NCI-H446 (cell line): ENCODE results near the gene HLA-DPB1.

Experiments used
- DNase-seq, 2 experiments: peaks; one replicate each; lab custom pipeline; 2025; lab: John Stamatoyannopoulos, UW

HLA-DPB1 gene

DNA sequence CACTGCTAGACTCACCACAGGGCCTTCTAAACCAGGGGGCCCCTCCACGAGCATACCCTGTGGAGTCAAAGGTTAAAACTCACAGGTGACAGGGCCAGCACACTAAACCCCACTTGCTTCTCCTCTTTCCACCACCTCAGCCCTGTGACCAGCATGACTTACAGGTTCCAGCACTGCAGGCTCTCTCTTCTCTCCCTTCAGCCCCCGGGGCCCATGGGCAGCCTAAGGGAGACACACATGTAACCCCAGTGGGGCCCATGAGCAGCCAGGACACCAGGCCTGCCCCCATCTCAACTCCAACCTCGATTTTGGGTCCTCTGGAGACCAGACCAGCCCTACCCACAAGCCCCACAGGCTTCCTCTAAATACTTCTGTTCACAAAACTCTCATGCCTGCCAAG, 28.0 kb downstream of the HLA-DPB1 start:
- DNase-seq, result no peak

DNA sequence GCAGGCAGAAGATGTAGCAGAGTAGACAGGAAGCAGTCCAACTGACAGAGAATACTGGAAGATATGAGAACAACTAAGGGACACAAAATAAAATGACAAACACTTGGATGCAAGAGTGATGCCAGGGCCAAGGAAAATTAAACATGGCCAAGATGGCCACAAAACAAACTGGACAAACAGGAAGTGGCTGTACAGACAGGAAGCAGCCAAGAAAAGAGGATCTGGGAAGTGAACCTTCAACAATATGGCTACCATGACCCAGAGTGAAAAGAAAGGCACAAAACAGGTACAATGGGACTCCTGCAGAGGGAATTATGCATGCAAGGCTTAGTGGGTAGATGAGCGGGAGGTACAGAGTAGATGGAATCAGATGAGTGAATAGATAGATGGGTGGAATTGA, 29.1 kb downstream of the HLA-DPB1 start:
- no peak for DNase-seq

DNA sequence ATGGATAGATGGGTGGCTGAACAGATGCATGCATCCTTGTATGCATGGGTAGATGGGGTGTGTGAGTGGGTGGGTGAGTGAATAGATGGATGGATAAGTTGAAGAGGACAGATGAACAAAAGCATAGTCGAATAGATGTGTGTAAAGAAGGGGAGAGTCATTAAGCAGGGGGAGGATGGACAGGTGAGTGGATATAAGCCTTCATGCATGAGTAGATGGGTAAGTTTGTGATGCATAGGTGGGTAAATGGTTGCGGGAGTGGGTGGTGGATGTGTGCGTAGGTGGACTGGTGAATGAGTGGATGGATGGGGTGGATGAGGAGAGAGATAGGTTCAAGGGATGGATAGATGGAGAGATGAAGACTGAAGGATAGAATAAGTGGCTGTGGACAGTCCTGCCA, 29.6 kb downstream of the HLA-DPB1 start:
- no peak for DNase-seq

DNA sequence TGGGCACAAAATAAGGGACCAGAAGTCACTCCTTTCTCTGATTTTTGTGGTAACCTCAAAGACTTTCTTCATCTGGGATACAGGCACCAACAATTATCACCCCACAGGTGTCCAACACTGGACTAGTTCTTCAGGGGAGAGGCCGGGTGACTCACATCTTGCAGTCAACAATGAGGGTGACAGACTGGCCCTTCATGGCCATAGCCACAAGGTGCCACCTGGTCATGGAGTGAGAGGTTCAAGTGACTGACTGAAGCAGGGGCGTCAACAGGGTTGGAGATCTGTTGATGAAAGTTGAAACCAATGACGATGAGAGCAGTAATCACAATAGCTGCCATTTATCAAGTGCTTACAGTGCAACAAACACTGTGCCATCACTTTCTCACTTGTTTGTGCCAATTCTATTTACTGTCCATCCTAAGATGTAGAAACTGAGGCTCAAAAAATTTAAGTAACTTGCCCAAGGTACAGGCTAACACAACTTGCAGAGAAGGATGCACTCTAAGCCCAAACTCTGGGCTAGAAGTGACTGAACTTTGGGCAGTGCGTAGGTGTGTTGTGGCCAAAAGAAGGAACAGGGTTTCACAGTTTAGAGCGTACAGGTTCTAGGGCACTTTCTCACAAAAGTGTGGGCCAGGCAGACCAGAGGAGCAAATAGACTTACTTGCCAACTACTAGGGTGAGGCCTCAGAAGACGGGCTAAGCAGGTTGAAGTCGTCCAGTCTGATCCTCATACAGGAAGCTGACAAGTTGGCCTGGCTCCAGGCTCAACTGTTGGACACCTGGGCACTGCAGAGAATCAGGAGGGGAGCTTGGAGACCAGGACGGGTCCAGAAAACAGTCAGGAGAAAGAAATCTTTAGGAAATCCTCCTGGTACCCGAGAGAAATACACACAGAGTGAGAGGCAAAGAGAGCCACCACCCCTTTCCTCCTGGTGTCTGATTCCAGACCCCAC, 30.4 kb downstream of the HLA-DPB1 start:
- no peak for DNase-seq

DNA sequence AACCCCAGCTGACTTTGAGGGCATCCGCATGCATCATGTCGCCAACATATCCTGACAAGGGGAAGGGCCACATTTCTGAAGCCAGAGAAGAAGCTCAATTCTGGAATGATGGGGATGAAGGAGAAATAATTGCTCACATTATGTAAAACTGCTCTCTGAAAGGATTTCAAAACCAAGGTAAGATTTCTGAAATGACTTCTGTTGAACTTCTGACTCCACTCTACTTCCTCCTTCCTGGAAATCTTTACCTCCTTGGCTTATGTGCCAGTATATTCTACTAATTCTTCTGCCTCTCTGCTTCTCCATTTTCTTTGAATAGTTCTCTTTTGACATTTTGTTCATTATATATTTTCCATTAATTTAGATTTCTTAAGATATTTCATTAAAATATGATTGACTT, 31.9 kb downstream of the HLA-DPB1 start:
- DNase-seq, result no peak

DNA sequence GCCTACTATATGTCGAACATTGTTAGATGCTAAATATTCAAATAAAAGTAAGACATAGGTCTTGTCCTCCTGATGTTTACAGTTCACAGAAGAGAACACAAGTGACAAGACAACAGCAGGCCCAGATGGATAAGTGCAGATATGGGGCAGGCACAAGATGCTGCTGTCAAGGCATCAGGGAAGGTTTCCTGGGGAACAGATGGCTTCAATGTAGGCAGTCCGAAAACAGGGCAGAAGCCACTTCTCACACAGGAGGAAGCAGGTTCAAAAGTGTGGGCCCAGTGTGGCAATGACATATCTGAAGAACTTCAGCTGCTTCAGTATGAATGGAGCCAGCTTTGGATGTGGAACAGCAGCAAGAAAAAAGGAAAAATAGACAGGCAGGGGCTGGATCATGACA, 32.5 kb downstream of the HLA-DPB1 start:
- no peak for DNase-seq

DNA sequence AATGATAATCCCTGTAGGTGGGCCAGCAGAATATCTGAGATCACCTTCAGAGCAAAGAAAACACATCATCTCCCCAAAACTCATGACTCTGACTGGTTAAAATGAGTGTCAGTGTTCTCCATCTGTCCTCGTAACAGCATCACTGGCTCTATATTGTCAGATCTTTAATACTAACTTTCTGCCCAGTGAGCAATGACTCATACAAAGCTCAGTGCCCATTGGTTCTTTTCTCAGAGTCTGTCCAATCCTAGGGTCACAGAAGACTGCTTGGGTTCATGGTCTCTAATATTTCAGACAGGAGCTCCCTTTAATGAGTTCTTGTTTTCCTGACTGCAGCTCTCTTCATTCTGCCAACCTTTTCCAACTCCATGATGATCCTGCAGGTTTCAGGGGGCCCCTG, 36.4 kb downstream of the HLA-DPB1 start:
- DNase-seq, result peak; percentile 43 to 50

DNA sequence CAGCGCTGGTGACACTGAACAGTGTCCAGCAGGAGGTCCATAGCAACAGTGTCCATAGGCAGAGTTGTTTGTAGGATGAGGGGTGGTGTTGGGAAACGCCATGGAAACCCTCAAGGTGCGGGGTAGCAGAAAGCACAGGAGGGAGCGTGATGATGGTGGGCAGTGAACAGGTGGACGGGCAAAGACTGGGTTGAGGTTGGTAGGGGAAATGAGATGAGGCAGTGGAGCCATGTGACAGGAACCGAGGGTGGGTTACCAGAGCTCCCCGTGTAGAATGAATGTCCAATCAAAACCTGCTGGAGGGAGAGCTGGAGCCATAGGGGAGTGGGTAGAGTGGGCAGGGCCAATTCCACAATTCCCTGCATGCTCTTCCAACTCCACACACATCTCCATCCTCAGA, 38.0 kb downstream of the HLA-DPB1 start:
- DNase-seq, result no peak

DNA sequence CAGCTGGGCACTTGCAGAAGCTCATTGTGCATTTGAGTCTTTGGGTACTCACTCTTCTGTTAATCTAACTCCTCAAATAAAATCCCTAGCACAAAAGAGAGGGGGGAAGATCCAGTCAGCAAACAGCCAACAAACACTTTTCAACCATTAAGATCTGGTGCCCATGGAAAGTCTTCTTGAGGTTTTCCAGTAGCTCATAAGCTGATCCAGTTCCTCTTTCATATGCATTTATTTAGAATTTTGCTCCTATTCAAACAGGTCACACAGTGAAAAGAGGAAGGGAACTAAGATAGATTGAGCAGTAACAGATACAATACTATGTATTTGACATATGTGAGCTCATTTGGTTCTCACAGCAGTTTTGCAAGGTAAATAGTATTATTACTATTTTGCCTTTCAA, 38.6 kb downstream of the HLA-DPB1 start:
- DNase-seq, result no peak

DNA sequence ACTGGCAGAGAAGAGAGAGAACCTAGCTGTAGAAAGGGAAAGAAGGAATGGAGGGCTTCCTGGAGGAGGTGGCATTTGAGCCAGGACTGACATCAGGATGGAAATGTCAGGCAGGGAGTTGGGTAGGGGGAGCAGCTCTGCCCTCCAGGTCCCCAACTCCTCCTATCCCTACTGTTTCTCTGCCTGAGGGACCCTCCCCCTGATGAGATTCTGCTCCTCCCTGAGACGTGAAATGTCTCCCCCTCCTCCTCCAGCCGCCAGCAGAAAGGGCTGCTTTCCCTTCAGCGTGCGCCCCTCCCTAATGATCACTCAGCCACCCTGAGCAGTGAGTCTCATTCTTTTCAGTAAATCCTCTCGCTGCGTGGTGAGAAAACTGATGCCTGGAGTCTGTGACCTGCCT, 40.6 kb downstream of the HLA-DPB1 start:
- DNase-seq, result no peak

DNA sequence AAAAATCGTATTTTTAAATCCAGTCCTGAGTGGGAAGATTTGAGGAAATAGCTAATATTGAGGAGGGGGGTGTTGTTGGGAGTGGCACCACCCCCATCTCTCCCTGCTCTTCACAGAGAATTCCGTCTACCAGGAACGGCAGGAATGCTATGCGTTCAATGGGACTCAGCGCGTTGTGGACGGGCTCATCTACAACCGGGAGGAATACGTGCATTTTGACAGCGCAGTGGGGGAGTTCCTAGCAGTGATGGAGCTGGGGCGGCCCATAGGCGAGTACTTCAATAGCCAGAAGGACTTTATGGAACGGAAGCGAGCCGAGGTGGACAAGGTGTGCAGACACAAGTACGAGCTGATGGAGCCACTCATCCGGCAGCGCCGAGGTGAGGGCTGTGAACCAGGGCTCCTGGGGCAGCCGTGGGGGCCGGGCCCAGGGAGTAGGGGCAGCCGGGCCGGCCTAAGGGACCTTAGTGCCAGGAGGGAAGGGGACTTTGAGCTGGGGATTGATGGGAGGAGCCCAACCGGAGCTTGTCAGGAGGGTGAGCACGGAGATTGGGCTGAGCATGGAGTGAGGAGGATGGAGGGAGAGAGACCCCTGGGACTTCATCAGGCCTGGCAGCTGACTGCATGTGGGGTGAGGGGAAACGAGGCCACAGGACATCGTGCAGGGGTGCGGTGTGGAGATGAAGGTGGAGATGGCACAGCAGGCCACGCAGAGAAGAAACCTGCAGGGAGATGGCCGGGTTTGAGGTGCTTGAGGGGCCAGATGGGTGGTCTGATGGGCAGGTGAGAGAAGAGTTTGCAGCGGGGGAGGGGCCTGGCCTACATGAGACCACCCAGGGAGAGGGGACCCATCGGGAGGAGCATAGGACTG, 41.3 kb downstream of the HLA-DPB1 start:
- no peak for DNase-seq

DNA sequence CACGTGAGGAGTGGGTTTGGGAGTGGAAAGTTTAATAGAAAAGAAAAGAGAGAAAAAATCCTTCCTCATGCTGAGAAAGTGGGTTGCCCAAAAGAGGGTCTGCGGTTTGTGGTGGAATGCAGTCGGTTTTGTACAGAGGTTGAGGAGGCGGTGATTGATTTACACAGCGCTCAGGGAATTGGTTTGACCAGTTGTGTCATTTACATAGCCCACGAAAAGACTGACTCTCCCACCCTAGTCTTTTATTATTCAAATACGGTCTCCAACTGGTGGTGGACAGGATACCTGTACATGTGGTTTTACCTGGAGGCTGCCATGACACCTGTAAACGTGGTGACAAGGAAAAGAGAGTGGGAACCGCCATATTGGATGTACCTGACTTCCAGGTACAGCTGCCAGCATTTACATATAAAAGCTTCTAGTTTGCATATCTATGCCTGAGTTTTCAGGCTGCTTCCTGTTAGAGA, 42.1 kb downstream of the HLA-DPB1 start:
- DNase-seq, result no peak

DNA sequence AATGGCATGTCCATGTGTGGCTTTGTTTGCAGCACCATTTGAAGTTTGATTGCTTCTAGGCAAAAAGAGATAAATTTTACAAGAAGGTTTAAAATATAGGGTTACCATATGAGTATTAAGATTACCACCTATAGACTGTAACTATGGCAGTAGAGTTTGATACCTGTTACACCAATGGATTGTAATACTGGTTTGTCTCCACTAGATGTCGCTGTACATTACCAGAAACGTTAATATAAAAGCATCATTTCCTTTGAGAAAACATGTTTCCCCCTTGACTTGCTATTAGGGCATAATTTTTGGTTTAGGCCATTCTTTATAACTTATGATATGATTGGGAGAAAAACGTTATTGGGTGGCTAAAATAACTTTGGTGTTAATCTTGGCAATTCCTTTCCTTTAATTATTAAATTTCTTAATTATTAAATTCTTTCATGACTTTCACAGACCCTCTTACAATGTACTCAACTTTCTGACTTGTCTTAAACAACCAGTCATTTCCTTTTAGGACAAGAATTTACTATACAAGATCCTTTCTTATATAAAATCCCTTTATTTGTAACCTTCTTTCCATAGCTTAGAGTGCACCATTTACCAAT, 42.8 kb downstream of the HLA-DPB1 start:
- DNase-seq, result peak; percentile 52 to 55

DNA sequence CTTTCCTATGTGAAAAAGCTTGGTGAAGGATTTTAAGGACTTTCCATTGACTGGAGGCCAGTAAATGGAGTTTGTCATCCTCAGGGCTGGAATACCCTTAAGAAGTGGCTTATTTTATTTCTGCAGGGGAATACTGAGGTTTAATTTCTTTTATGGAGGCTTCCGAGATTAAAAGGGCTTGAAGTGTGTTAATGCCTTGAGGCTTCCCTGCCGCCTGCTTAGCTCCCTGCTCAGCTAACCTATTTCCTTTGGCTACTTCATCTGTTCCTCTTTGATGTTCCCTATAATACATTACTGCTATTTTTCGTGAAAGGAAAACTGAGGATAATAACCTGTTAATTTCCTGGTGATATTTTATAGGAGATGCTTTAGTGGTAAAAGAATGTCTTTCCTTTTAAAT, 44.2 kb downstream of the HLA-DPB1 start:
- DNase-seq, result no peak

DNA sequence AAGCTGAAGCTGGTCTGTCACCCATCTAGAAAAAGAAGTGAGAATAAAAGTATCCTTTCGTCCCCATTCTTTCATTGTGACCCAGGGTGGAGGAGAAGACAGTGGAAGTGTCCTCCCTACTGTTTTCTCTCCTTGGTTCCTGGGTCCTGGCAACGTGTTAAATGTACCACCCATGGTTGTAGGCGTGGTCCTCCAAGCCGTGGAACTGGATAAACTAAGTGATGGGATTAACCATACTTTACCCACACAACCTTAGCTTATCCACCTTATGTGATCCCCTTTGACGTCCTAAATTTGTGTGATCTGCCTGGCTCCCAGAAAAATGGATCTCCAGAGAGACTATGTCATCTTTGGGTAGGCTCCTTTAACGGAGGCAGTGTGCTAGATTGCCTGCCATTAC, 47.4 kb downstream of the HLA-DPB1 start:
- DNase-seq, result no peak

DNA sequence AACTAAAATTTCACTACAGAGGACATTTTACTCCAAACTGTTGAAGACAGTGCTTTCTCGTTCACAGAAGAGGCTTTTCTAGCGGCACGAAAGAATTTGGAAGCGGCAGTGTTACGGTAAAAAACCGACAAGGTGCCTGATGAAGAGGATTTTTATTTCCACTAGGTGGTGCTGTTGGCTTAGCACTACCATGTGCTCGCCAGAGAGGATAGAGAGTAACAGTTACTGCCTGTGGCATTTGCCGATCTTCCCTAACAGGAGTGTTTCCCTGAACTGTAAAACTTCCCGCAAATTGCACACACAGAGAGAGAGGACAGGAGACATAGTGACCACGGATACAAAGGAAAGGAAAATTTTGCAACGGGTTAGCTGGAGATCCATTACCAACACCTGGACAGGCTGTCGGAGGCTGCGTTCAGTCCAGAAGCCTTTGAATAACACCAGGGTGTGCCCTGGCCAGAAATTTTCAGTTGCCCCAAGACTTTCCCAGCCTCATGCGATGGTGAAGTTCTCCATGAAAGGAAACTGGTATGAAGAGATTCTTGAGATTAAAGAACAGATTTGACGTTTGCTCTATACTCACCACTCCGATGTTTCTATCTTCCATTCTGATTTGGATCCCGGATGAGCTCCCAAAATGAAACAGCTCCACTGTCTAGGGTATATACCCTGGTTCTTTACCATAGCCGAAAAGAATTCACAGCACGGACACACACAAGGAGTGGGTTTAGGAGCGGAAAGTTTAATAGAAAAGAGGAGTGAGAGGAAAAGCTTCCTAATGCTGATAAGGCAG, 48.1 kb downstream of the HLA-DPB1 start:
- DNase-seq, result peak; percentile 60 to 80

DNA sequence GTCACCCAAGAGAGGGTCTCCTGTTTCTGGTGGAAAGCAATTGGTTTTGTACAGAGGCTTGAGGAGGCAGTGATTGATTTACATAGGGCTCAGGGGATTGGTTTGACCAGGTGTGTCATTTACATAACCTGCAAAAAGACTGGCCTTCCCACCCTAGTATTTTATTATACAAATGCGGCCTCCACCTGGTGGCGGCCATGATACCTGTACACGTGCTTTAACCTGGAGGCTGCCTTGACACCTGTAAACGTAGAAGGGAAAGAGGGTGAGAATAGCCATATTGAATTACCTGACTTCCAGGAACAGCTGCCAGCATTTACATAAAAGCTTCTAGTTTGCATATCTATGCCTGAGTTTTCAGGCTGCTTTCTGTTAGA, 48.7 kb downstream of the HLA-DPB1 start:
- no peak for DNase-seq

DNA sequence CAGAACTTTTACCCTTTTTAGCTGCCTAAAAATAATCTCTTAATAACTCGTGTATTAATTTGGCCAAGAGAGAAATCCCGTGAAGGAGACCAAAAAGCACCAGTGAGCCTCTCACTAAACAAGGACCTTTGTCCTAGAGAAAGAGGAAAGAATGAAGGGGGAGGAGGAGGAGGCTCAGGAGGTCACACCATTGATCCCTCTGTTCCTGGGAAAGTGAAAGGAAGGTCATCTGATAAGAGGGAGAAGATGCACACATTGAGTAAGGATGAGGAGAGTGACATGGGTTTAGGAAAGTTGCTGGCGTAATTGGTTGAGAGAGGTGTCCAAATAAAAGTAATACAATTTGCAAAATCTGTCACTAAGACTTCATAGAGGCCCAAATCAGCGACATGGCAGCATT, 49.2 kb downstream of the HLA-DPB1 start:
- no peak for DNase-seq

DNA sequence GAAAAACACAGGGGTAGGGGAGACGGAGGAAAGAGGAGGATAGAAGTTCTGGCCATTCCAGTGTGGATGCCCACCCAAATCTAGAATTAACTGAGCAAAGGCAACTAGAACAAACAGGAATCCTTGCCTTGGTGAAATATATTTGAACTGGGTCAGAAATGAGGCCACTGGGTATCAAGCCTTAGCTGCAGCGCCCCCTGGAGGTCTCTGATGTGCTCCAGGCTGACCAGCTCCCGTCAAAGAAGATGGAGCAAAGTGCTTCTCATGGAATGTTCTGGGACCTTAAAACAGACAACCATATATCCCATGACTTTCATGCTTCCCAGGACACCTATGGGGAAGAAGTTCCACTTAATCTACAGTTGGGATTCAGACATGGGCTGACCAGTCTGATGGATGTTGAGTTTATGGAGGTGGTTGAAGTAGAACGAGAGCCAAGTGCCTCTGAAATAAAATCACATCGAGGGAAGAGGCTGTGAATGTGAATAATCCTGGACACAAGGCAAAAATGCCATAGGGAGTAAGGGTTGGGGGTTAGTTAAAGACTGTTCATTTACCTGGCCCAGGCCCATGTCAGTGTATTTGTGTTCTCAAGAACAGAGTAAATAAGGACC, 50.4 kb downstream of the HLA-DPB1 start:
- DNase-seq, result peak in 1 of 2 experiments; percentile 48

DNA sequence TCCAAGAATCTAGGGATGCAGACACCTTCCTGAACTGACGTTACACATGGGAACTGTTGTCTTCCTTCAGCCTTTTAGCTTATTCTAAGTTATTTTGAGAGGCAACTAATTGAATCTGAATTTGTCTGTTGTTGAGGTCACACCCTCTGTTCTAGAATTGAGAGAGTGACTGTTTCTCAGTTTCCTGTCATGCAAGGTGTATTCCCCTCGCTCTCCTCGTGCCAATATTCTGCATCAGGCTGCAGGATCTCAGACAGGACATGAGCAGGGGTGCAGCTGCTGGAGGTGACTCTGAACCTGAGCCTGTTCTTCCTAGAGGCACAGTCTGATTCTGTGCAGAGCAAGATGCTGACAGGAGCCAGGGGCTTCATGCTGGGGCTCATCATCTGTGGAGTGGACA, 52.5 kb downstream of the HLA-DPB1 start:
- DNase-seq, result no peak

DNA sequence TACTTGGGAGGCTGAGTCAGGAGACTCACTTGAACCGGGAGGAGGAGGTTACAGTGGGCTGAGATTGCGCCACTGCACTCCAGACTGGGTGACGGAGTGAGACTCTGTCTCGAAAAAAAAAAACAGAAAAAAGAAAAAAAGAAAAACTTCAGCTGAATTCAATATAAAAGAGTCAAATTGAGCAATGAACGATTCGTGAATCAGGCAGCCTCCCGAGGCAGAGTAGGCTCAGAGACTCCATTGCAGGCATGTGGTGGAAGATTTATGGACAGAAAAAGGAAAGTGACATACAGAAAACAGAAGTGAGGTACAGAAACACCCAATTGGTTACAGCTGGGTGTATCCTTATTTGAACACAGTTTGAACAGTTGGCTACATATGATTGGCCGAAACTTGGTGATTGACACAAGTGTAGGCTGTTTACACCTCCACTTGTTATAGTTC, 56.3 kb downstream of the HLA-DPB1 start:
- no peak for DNase-seq
